ENCODE results near the gene OBP2B.
"Not testable (repeated sequence)": the region's sequence is repeated elsewhere in the genome, so short reads cannot be mapped to it uniquely, and the experiment has no call there.

Gene OBP2B

DNA sequence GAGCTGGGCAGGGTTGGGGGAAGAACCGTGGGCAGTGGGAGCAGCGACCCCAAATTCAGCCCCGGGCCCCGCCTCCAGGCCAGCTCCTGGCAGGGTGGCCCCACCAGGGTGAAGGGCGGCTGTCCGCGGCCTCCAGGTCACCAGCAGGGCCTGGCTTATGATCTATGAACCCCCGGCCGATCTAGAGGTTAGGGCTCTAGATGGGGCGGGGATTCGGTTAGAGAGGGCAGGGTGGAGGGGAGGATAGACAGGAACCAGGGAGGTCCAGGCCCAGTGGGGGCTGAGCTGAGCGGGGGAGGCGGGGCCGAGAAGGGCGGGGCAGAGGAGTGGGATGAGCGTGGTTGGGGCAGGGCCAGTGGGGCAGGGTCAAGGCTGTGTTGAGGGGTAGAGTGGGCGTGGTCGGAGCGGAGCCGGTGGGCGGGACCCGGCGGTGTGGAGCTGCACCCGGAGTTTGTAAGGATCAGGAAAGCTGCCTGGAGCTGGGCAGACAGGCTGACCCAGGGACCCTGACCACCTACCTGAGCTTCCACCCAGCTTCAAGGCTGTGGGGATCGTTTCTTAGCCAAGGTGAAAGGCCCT is 29.3 kb upstream of the OBP2B start:
- no peak for DNase-seq

DNA sequence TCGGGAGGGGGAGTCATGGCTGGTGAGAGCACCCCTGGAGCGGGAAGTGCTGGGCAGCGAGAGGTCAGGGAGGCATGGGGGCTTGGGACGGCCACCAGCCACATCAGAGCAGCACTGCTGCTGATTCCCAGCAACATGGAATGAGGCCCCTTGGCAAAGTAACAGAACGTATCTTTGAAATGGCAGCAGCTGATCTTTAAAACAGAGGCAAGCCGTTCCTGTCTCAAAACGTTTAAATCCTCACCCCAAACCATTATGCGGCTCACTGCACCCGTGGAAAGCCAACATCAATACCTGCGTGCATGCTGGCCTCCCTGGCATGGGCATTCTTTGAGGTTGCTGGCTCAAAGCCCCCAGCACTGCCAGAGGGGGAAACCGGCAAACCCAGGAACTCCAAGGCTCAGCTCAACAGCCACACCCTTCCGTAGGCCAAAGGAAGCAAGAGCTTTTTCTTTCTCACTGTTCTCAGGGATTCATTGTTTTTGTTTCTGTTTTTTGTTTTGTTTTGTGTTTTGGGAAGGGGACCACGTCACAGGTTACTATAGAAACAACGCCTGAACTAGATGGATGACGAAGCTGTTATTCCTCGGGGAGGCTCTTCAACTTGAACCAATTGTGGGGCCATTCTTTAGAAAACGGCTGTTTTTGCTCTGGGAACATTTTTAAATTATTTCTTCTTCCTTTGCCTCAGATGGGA is 28.1 kb upstream of the OBP2B start:
- DNase-seq = no peak

DNA sequence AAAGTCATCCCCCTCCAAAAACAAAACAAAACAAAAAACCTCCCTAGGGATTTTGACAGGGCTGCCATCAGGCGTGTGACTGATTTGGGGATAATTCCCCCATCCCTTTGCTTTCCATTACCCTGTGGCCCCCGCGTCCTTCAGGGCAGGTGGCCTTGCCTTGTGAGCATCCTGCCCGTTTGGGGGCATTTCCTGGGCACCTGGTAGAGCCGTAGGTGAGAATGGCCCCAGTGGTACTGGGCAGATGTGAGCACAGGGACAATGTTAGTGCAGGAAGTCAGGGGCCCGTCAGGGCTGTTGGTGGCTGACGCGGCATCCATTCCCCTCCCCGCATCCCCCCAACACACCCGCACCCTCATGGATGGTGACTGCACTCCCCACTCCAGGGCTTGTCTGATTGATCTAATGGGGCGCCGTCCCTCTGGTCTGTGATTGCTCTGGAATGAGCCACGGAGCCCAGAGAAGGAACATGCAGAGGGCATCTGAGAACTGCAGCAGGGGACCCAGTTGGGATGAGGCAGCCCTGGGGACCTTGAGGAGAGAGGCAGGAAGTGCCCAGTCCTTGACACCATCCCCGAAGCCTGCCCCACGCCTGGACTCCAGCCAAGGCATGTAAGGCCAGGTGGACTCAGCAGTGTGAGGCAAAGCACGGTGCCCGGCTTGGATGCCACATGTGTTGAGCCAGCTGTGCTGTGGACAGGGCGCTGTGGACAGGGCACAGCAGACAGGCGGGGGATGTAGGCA is 27.4 kb upstream of the OBP2B start:
- DNase-seq = not testable (repeated sequence)

- DNase-seq = no peak
Measured at GRCh38 chr9:133235549-133236222, 26.6 kb upstream of the OBP2B start.

- no peak for DNase-seq
Measured at GRCh38 chr9:133234577-133235322, 25.7 kb upstream of the OBP2B start.

DNA sequence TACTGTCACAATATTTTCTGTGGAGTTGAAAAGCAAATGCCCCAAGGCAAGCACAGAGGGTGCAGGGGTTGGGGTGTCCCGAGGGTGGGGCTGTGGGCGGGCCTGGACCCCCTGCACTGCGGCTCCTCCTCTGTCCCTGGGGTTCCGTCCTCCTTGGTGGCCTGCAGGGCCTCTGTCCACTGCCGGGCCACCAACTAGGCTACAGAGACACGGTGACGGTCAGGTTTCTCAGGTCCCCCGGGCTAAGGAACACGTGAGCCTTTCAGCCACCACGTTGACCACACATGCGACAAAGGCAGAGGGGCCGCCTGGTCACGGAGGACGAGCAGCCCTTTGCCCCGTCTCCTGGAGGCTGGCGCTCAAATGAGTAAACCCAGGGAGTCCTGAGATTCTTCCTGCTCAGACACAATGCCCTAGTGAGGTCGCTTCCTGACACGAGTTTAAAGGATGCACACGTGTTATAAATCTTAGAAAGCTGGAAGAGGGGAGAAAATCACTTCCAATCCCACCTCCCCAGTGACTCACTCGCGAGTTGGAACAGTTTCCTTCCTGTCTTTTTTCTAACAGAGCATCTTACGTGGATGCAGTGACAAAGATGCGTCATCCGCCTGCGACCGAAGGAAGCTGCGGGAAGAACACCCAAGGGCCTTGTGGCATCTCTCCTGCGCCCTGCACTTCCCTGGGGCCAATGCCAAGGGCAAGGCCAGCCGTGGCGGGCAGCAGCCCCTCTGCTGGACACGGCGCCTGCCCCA is 24.8 kb upstream of the OBP2B start:
- DNase-seq = no peak

GRCh38 chr9:133231934-133232568 is 23.0 kb upstream of the OBP2B start:
- DNase-seq = not testable (repeated sequence)

GRCh38 chr9:133230514-133230913 is 21.5 kb upstream of the OBP2B start:
- not testable (repeated sequence) for DNase-seq

GRCh38 chr9:133230093-133230492 is 21.0 kb upstream of the OBP2B start:
- no peak for DNase-seq

GRCh38 chr9:133228474-133229193 is 19.6 kb upstream of the OBP2B start:
- DNase-seq = not testable (repeated sequence)

DNA sequence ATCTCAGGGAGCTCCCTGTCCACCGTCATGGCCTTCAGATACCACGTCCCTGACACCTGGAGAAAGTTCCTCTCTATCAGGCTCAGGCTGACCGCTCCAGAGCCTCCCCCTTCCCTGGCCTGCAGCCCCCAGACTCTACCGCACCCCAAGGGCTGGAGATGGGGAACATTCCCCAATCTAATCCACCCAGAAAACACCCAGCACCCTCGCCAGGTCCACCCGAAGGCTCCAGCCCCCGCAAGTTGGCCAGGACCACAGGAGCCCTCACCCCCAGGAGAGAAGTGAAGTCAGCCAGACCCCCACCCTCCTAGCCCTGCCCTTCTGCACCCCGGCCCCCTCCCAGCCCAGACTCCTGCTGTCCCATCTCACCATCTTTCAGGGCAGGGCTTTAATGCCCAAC is 18.9 kb upstream of the OBP2B start:
- DNase-seq = not testable (repeated sequence)

- DNase-seq = no peak
Measured at GRCh38 chr9:133227242-133227860, 18.3 kb upstream of the OBP2B start.

DNA sequence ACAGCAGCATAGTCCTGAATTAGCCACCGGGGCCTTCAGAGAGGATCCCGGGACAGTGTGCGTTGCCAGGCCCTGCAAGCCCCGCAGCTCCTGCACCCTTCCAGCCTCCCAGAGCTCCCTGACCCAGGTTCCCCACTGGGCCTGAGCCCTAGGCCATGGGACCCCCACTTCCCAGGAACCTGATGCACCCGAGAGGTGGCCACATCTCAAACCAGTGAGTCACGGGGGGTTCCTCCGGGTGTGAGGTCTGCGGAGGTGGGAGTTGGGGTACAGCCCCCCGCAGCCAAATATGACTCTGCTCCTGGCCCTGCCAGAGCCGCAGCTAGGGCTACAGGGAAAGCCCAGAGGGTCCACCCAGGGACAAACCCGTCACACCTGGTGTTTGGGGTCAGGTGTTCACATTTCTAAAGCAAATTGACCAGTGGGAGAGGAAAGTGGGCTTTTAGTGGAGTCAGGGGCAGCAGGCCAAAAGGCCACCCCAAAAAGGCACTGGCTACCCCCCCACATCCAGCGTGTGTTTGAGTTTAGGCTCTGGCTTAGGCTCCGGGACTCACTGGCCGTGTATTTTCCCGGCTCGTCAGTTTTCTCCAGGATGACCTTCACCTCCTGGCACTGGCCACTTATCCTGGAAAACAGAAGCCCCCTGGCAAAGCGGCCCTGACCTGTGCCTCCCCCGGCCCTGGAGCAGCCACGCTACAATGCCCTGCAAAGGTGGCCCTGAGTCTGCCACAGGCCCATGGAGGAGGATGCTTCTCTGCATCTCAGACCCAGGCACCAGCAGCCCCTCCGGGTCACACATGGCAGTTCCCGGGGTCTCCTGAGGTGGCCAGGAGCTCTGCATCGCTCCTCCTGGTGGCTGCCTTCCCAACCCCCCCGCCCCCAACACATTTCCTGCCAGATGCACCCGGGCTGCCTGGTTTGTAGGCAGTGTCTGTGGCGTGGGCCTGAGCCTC is 17.4 kb upstream of the OBP2B start:
- DNase-seq = no peak

- no peak for DNase-seq
Measured at GRCh38 chr9:133225171-133226011, 16.3 kb upstream of the OBP2B start.

DNA sequence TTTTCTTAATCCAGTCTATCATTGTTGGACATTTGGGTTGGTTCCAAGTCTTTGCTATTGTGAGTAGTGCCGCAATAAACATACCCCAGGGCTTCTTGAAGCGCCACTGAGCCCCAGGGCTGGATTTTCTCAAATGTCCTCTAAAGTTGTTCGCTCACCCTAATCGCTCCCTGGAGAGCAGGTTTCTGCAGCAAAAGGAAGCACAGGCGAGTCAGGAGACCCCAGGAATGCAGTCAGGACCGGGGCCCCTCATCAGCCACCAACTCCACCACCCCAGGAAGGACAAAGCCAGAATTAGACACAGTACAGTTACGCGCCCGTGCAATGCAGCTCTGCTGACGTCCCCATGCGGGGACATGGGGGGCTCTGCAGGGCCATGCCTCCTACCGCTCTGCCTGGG is 15.7 kb upstream of the OBP2B start:
- DNase-seq = no peak

- DNase-seq = not testable (repeated sequence)
Measured at GRCh38 chr9:133223159-133223756, 14.2 kb upstream of the OBP2B start.

GRCh38 chr9:133221994-133222393 is 12.9 kb upstream of the OBP2B start:
- not testable (repeated sequence) for DNase-seq

Measured in NCI-H1105 (cell line).